Prostate gland (tissue), 2 donors: ENCODE data around the gene TRAPPC3. TPM values are rescaled to one million over a fixed set of nuclear protein-coding genes. Genes with fewer than 3 reads are reported as not detected.

Experiments
- DNase-seq: peaks from one replicate; pipeline ENCODE4 v3.0.0-alpha.2; 2019; ENCODE audit warnings: low spot score
- H3K27ac ChIP-seq, 2 donors: fragments of 200-600 bp; sonication (generic); 2 replicates each; pipeline ENCODE4 v1.5.1; 2017 to 2019
- H3K27me3 ChIP-seq: fragments of 200-600 bp; sonication (generic); replicated peaks from 2 replicates; pipeline ENCODE4 v1.5.1; 2019; ENCODE audit not compliant: insufficient read depth
- H3K36me3 ChIP-seq, 2 donors: fragments of 200-600 bp; sonication (generic); 1 replicate in 1 of 2; 2 replicates in 1 of 2; pipeline versions ENCODE4 v1.5.1 to v1.8.1; 2017 to 2019
- H3K4me1 ChIP-seq: fragments of 200-600 bp; sonication (generic); replicated peaks from 2 replicates; pipeline ENCODE4 v1.5.1; 2019
- H3K4me3 ChIP-seq, 2 donors: fragments of 200-600 bp; sonication (generic); 2 replicates each; pipeline ENCODE4 v1.5.1; 2017 to 2019
- H3K9me3 ChIP-seq: fragments of 200-600 bp; sonication (generic); 2 replicates; pipeline ENCODE4 v1.5.1; 2017
- POLR2A ChIP-seq: fragments of 450-650 bp; IDR thresholded peaks from one replicate; pipeline ENCODE4 v1.6.1; 2016; ENCODE audit warnings: antibody characterized with exemption, mild to moderate bottlenecking
- POLR2AphosphoS5 ChIP-seq: sonication (generic); formaldehyde crosslinking; IDR thresholded peaks from one replicate; pipeline ENCODE4 v1.6.1; 2017; ENCODE audit warnings: antibody characterized with exemption
- WGBS: methylation state at CpG from one replicate; pipeline ENCODE4 v1.1.5; 2018; 5-methylcytosine and 5-hydroxymethylcytosine counted together
- intact Hi-C: fragments of 100-400 bp; cut with DNase I; formaldehyde crosslinking; loops from one replicate; pipeline ENCODE4 v1.14.2; 2022
- total RNA-seq, 2 donors: library from RNA; depleted of rRNA; stranded (reverse); fragments of >200 nt; gene quantifications; one replicate each; pipeline ENCODE4 v1.1.0, GENCODE V29; 2016
- TF ChIP-seq, protein P1 (sequence below), 4 experiments: fragments of 200-600 bp in 2 of 4; fragments of 450-650 bp in 2 of 4; sonication (generic) in 2 of 4; IDR thresholded peaks; 1 replicate in 3 of 4; 2 replicates in 1 of 4; pipeline ENCODE4 v1.5.1; 2016 to 2019; ENCODE audit warnings: antibody characterized with exemption in 4 of 4, mild to moderate bottlenecking in 2 of 4, moderate library complexity in 2 of 4

TRAPPC3 gene
- total RNA-seq, 2 donors from 2014 or later = 90.0 to 92.5 TPM

DNA sequence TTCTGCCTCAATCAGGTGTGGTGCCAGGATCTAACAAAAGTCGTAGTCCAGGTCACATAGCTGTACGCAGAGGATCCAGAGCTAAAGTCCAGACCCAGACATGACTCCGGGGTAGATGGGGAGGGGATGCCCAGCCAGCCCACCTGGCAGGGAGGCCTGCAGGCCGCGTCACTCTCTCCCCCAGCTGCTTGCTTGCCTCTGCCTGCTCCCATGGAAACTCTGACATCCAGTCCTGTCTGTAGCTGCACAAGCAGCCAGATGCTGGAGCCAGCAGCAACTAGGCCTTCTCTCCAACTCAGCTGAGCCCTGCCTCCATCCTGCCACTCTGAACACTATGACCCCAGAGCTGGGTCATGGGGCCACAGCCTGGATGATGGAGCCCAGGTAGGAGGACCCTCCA is 32.4 kb downstream of the TRAPPC3 start:
- H3K27me3 ChIP-seq = no peaks in the 10 kb centered on the region
- no peaks in the 10 kb centered on the region for H3K36me3 ChIP-seq
- no peak overlapping the region for H3K27ac ChIP-seq
- H3K4me1 ChIP-seq = no peaks in the 10 kb centered on the region
- no peak for DNase-seq
- no peak for TF ChIP-seq POLR2AphosphoS5
- TF ChIP-seq, protein P1, sequence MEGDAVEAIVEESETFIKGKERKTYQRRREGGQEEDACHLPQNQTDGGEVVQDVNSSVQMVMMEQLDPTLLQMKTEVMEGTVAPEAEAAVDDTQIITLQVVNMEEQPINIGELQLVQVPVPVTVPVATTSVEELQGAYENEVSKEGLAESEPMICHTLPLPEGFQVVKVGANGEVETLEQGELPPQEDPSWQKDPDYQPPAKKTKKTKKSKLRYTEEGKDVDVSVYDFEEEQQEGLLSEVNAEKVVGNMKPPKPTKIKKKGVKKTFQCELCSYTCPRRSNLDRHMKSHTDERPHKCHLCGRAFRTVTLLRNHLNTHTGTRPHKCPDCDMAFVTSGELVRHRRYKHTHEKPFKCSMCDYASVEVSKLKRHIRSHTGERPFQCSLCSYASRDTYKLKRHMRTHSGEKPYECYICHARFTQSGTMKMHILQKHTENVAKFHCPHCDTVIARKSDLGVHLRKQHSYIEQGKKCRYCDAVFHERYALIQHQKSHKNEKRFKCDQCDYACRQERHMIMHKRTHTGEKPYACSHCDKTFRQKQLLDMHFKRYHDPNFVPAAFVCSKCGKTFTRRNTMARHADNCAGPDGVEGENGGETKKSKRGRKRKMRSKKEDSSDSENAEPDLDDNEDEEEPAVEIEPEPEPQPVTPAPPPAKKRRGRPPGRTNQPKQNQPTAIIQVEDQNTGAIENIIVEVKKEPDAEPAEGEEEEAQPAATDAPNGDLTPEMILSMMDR (IDR thresholded peaks at IDR 0.05) = no peak
- WGBS = 73% methylated on average over 5 of the region's 5 CpGs
- H3K9me3 ChIP-seq = no peaks in the 10 kb centered on the region
- intact Hi-C loops = no loop called here
- no peak overlapping the region for H3K4me3 ChIP-seq

- H3K4me1 ChIP-seq = no peaks in the 10 kb centered on the region
- TF ChIP-seq POLR2A (no peak), POLR2AphosphoS5 (no peak)
- TF ChIP-seq, protein P1 (IDR thresholded peaks at IDR 0.05) = no peak
- WGBS = 58% methylated on average over 5 of the region's 5 CpGs
Observed at GRCh38 chr1:36115931-36116330, 33.4 kb downstream of the TRAPPC3 start.

GRCh38 chr1:36115200-36115669 is 34.1 kb downstream of the TRAPPC3 start:
- no peak for DNase-seq
- no peak overlapping the region for H3K4me3 ChIP-seq
- intact Hi-C loops = no loop called here
- 35% methylated on average over 18 of the region's 18 CpGs for WGBS
- H3K27ac ChIP-seq = peak overlapping the region; percentile 46 to 57
- no peaks in the 10 kb centered on the region for H3K36me3 ChIP-seq
- no peak for TF ChIP-seq POLR2A
- TF ChIP-seq POLR2AphosphoS5 = no peak
- TF ChIP-seq, protein P1 (IDR thresholded peaks at IDR 0.05) = no peak
- H3K27me3 ChIP-seq = no peaks in the 10 kb centered on the region
- no peaks in the 10 kb centered on the region for H3K4me1 ChIP-seq
- H3K9me3 ChIP-seq = no peaks in the 10 kb centered on the region

More at GRCh38 chr1:36115931-36116330, 33.4 kb downstream of the TRAPPC3 start:
- no peak for DNase-seq
- Histone ChIP-seq H3K9me3 (no peaks in the 10 kb centered on the region), H3K27ac (peak overlapping the region in 1 of 2 donors; percentile 24), H3K27me3 (no peaks in the 10 kb centered on the region), H3K4me3 (no peak overlapping the region), H3K36me3 (no peaks in the 10 kb centered on the region)
- intact Hi-C loops = no loop called here

- Histone ChIP-seq H3K27ac (peak overlapping the region in 1 of 2 donors; percentile 57), H3K27me3 (no peaks in the 10 kb centered on the region), H3K9me3 (no peaks in the 10 kb centered on the region), H3K4me1 (no peaks in the 10 kb centered on the region), H3K4me3 (no peak overlapping the region), H3K36me3 (no peaks in the 10 kb centered on the region)
- WGBS = 67% methylated on average over 5 of the region's 5 CpGs
- intact Hi-C loops = no loop called here
- DNase-seq = no peak
- TF ChIP-seq POLR2A (no peak), POLR2AphosphoS5 (no peak)
- TF ChIP-seq, protein P1 (IDR thresholded peaks at IDR 0.05) = no peak
Observed at GRCh38 chr1:36114371-36114770, 34.9 kb downstream of the TRAPPC3 start.

DNA sequence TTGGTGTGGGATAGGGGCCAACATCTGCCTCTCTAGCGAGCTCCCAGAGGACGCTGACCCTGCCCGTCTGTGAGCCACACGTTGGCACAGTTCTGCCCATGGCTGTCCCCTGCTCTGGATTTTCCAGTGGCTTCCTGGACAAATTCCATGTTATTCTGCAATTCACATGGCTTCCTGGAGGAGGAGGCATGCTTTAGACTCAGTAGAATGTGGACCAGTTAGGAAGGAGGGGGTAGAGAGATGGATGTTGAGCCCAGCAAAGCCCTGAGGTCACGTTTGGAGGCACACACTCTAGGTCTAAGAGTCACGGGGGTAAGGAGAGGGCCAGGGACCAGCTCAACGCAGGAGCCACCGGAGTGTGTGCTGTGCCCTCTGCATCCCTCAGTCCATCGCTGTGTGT is 36.5 kb downstream of the TRAPPC3 start:
- intact Hi-C loops = no loop called here

More for the DNA sequence above, 36.5 kb downstream of the TRAPPC3 start:
- H3K27ac ChIP-seq = no peak overlapping the region
- H3K27me3 ChIP-seq = no peaks in the 10 kb centered on the region
- DNase-seq = no peak
- H3K36me3 ChIP-seq = no peaks in the 10 kb centered on the region
- no peak overlapping the region for H3K4me3 ChIP-seq
- TF ChIP-seq POLR2AphosphoS5 (no peak), POLR2A (no peak)
- TF ChIP-seq, protein P1 (IDR thresholded peaks at IDR 0.05) = no peak
- no peaks in the 10 kb centered on the region for H3K9me3 ChIP-seq
- WGBS = 91% methylated on average over 9 of the region's 9 CpGs
- H3K4me1 ChIP-seq = no peaks in the 10 kb centered on the region
